GM12875 (cell line): ENCODE measurements around the gene XRCC4.

ENCODE experiments used
- H3K4me3 ChIP-seq: one replicate; pipeline ENCODE4 v1.5.1; 2011; ENCODE audit warnings: low read depth, low read length, control low read depth
- CTCF ChIP-seq: IDR thresholded peaks from 2 replicates; pipeline ENCODE4 v1.5.1; 2011; ENCODE audit warnings: low read depth, mild to moderate bottlenecking, control low read depth, inconsistent platforms, low read length, moderate library complexity, borderline replicate concordance; ENCODE audit not compliant: insufficient read depth

XRCC4 gene

GRCh38 chr5:83400701-83401100 lies 323.4 kb downstream of the XRCC4 start:
- TF ChIP-seq CTCF, result no peak
- no peak overlapping the region for H3K4me3 ChIP-seq

DNA sequence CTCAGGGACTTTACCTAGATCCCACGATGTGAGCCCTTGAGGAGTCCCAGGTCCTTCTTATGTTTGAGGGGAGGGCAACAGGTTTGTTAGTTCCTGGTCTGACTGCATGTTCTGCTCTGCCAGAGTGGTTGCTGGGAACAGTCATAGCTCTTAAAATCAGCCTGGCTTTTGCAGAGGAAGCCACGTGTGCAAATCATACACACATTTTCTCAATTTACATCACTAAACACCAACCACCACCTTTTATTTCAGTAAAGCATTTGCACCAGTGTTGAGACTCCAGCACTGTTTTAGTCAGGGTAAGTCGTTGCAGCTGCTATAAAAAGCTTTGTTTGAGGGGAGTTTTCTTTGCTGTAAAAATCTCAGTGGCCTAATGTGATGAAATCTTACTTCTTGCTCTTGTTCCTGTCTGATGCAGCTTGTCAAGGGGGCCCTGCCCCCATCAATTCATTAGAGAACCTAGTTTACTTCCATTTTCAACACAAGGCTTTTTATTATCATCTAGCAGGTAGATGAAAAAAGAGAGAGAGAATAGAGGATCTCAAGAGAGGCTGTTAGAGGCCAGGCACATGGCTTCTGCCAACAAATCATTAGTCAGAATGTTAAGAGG lies 323.9 kb downstream of the XRCC4 start:
- TF ChIP-seq CTCF, result no peak
- no peak overlapping the region for H3K4me3 ChIP-seq

- no peak for TF ChIP-seq CTCF
- no peak overlapping the region for H3K4me3 ChIP-seq
Measured at GRCh38 chr5:83401775-83402174, 324.4 kb downstream of the XRCC4 start.
